ENCODE measurements around the gene TMEM108. TPM values are rescaled to one million over a fixed set of nuclear protein-coding genes. Genes with fewer than 3 reads are reported as not detected.

The TMEM108 gene
- total RNA-seq, 1 experiment from 2014 or later = not detected

- intact Hi-C loops (cut with micrococcal nuclease; ENCODE audit: unreplicated experiment) = loop anchor here (1.0 to 2.0 kb wide), 2 partner anchors 336 to 646 kb away; no protein-coding TSS in a partner anchor
- CTCF ChIA-PET = interaction anchor here (0.7 kb wide), 1 partner anchor 335 kb away, joined by 3 read pairs; no protein-coding TSS in a partner anchor
These were observed 338.6 kb downstream of the TMEM108 start for GRCh38 chr3:133376810-133377209.

GRCh38 chr3:133377396-133377795, 339.2 kb downstream of the TMEM108 start:
- peak in 1 of 2 experiments; percentile 38 for DNase-seq

More at GRCh38 chr3:133376810-133377209, 338.6 kb downstream of the TMEM108 start:
- Histone ChIP-seq H3K4me3 (ENCODE audit: low read depth, low read length) (no peak overlapping the region), H3K27me3 (replicated peaks; ENCODE audit: control insufficient read depth, insufficient read depth, low read length) (no peaks in the 10 kb centered on the region), H3K36me3 (ENCODE audit: control insufficient read depth, insufficient read depth, low read length) (no peaks in the 10 kb centered on the region), H3K4me1 (no peaks in the 10 kb centered on the region), H3K9me3 (no peaks in the 10 kb centered on the region)
- POLR2A ChIA-PET = no interaction called here
- Mint-ChIP-seq H3K4me1 (ENCODE audit: low read depth, unreplicated experiment) (no peaks in the 10 kb centered on the region), H3K27me3 (ENCODE audit: insufficient read depth, unreplicated experiment) (peaks cover 4% of the 10 kb centered on the region), H3K4me3 (ENCODE audit: unreplicated experiment) (no peak overlapping the region), H3K36me3 (ENCODE audit: insufficient read depth, unreplicated experiment) (no peaks in the 10 kb centered on the region), H3K9me3 (ENCODE audit: unreplicated experiment) (no peaks in the 10 kb centered on the region), H3K27ac (ENCODE audit: unreplicated experiment) (no peak overlapping the region)
- no TSS peak for BruUV-seq (replicated peaks)
- TF ChIP-seq CTCF (IDR thresholded peaks at IDR 0.05; ENCODE audit: insufficient read depth in 1 of 2, low read depth in 1 of 2, low read length in 1 of 2, severe bottlenecking in 1 of 2, unreplicated experiment in 1 of 2) = no peak
- DNase-seq = no peak

GRCh38 chr3:133379926-133380325, 341.7 kb downstream of the TMEM108 start:
- no peak for DNase-seq
- no peaks in the 10 kb centered on the region for H3K36me3 Mint-ChIP-seq (ENCODE audit: insufficient read depth, unreplicated experiment)
- no peak overlapping the region for H3K27ac Mint-ChIP-seq (ENCODE audit: unreplicated experiment)
- no peaks in the 10 kb centered on the region for H3K27me3 Mint-ChIP-seq (ENCODE audit: insufficient read depth, unreplicated experiment)
- H3K4me3 Mint-ChIP-seq (ENCODE audit: unreplicated experiment) = no peak overlapping the region
- H3K4me1 Mint-ChIP-seq (ENCODE audit: low read depth, unreplicated experiment) = no peaks in the 10 kb centered on the region
- Histone ChIP-seq H3K4me1 (no peaks in the 10 kb centered on the region), H3K4me3 (ENCODE audit: low read depth, low read length) (no peak overlapping the region), H3K36me3 (ENCODE audit: control insufficient read depth, insufficient read depth, low read length) (no peaks in the 10 kb centered on the region), H3K27me3 (replicated peaks; ENCODE audit: control insufficient read depth, insufficient read depth, low read length) (no peaks in the 10 kb centered on the region), H3K9me3 (no peaks in the 10 kb centered on the region)
- ChIA-PET POLR2A (no interaction called here), CTCF (interaction anchor here (0.7 to 1.2 kb wide), 2 partner anchors 23 to 649 kb away, joined by 3 read pairs; no protein-coding TSS in a partner anchor)
- no TSS peak for BruUV-seq (replicated peaks)
- no peaks in the 10 kb centered on the region for H3K9me3 Mint-ChIP-seq (ENCODE audit: unreplicated experiment)
- intact Hi-C loops (cut with micrococcal nuclease; ENCODE audit: unreplicated experiment) = loop anchor here (5.0 to 10.0 kb wide), 2 partner anchors 108 to 845 kb away; no protein-coding TSS in a partner anchor
- TF ChIP-seq CTCF (IDR thresholded peaks at IDR 0.05; ENCODE audit: insufficient read depth in 1 of 2, low read depth in 1 of 2, low read length in 1 of 2, severe bottlenecking in 1 of 2, unreplicated experiment in 1 of 2) = no peak

More at GRCh38 chr3:133377396-133377795, 339.2 kb downstream of the TMEM108 start:
- BruUV-seq (replicated peaks) = no TSS peak
- no peaks in the 10 kb centered on the region for H3K9me3 Mint-ChIP-seq (ENCODE audit: unreplicated experiment)
- intact Hi-C loops (cut with micrococcal nuclease; ENCODE audit: unreplicated experiment) = loop anchor here (1.0 to 2.0 kb wide), 2 partner anchors 336 to 647 kb away; no protein-coding TSS in a partner anchor
- H3K36me3 ChIP-seq (ENCODE audit: control insufficient read depth, insufficient read depth, low read length) = no peaks in the 10 kb centered on the region
- H3K4me3 ChIP-seq (ENCODE audit: low read depth, low read length) = no peak overlapping the region
- no peaks in the 10 kb centered on the region for H3K4me1 ChIP-seq
- TF ChIP-seq CTCF (IDR thresholded peaks at IDR 0.05; ENCODE audit: insufficient read depth in 1 of 2, low read depth in 1 of 2, low read length in 1 of 2, severe bottlenecking in 1 of 2, unreplicated experiment in 1 of 2) = peak; percentile 32 to 34
- peaks cover 4% of the 10 kb centered on the region for H3K27me3 Mint-ChIP-seq (ENCODE audit: insufficient read depth, unreplicated experiment)
- no peaks in the 10 kb centered on the region for H3K27me3 ChIP-seq (replicated peaks; ENCODE audit: control insufficient read depth, insufficient read depth, low read length)
- ChIA-PET CTCF (interaction anchor here (0.6 to 0.7 kb wide), 2 partner anchors 634 to 650 kb away, joined by 3 read pairs; no protein-coding TSS in a partner anchor), POLR2A (no interaction called here)
- H3K27ac Mint-ChIP-seq (ENCODE audit: unreplicated experiment) = no peak overlapping the region
- H3K4me3 Mint-ChIP-seq (ENCODE audit: unreplicated experiment) = no peak overlapping the region
- H3K4me1 Mint-ChIP-seq (ENCODE audit: low read depth, unreplicated experiment) = no peaks in the 10 kb centered on the region
- no peaks in the 10 kb centered on the region for H3K9me3 ChIP-seq
- no peaks in the 10 kb centered on the region for H3K36me3 Mint-ChIP-seq (ENCODE audit: insufficient read depth, unreplicated experiment)

All from Caco-2 (cell line).